ENCODE measurements around the gene ADGRL2.

DNA sequence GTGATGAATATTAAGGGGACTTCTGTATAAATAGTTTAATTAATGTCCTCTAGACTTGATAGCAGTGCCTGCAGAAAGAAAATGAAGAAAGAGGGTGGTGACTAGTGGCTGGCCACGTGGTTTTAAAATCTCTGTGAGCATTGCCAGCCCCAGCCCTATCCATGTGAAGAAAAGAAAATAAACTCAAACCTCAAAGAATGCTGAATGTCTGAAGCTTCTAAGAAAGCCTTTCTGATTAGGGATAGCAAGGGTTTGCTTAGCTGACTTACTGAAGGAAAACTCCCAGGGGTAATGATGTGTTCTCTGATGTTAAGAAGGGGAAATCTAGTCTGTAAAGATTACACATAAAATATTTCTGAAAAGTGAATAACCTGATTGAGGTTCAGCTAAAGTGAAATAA, 31.8 kb downstream of the ADGRL2 start:
- TF ChIP-seq, protein P1, sequence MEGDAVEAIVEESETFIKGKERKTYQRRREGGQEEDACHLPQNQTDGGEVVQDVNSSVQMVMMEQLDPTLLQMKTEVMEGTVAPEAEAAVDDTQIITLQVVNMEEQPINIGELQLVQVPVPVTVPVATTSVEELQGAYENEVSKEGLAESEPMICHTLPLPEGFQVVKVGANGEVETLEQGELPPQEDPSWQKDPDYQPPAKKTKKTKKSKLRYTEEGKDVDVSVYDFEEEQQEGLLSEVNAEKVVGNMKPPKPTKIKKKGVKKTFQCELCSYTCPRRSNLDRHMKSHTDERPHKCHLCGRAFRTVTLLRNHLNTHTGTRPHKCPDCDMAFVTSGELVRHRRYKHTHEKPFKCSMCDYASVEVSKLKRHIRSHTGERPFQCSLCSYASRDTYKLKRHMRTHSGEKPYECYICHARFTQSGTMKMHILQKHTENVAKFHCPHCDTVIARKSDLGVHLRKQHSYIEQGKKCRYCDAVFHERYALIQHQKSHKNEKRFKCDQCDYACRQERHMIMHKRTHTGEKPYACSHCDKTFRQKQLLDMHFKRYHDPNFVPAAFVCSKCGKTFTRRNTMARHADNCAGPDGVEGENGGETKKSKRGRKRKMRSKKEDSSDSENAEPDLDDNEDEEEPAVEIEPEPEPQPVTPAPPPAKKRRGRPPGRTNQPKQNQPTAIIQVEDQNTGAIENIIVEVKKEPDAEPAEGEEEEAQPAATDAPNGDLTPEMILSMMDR (IDR thresholded peaks at IDR 0.05) = no peak
- TF ChIP-seq EP300 (IDR thresholded peaks at IDR 0.05) (no peak), POLR2A (IDR thresholded peaks at IDR 0.05) (no peak), POLR2AphosphoS5 (IDR thresholded peaks at IDR 0.05) (no peak)

Data from suprapubic skin (tissue), 4 donors.